Occipital lobe (tissue), 2 donors: ENCODE results near the gene SFI1. TPM values are rescaled to one million over a fixed set of nuclear protein-coding genes. Genes with fewer than 3 reads are reported as not detected.
"Not testable (repeated sequence)": the region's sequence is repeated elsewhere in the genome, so short reads cannot be mapped to it uniquely, and the experiment has no call there.

Source experiments
- DNase-seq: peaks from one replicate; lab custom pipeline; 2025; lab: John Stamatoyannopoulos, UW
- total RNA-seq: library from RNA; depleted of rRNA; stranded (reverse); fragments of >200 nt; gene quantifications from one replicate; pipeline ENCODE4 v1.2.3, GENCODE V29; 2014

Gene SFI1
- total RNA-seq, 1 donor from 2014 or later, result 15.1 TPM

DNA sequence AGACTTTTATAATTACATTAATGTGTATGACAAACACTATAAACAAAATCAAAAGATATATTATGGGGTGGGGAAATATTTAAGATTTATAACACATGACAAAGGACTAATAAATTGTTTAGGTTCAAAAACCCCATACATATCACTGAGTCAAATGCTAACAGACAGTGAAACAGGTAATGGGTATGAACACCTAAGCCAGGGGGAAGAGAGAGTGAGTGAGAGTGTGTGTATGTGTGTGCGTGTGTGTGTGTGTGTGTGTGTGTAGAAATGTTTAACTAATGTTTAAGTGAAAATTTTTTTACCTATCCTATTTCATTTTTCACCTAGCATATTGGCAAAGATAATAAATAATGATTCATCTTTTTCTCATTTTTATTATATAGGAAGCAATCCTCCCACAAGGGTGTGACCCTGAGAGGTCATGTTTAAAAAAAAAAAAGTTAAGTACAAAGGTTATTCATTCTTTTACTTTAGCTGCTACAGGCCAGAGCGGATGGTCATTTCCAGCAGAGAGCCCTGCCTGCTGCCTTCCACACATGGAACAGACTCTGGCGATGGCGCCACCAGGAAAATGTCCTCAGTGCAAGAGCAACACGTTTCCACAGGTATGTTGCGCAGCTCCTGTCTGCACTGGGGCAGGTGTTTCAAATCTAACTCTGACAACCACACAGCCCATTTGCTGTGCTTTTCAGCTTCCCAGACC lies 92.8 kb downstream of the SFI1 start:
- no peak for DNase-seq

DNA sequence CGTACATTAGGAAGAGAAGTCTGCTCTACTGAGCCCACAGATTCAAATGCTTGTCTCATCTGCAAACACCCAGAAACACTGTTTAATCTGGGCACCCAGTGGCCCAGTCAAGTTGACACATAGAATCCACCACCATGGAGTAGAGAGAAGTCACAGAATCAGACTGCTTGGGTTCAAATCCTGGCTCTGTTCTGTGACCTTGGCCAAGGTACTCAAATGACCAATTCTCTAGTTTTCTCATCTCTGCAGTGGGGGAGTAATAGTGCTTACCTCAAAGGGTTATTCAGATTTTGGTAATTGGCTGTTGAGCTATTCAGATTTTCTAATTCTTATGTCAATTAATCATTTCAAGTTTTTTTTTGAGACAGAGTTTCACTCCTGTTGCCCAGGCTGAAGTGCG lies 93.8 kb downstream of the SFI1 start:
- not testable (repeated sequence) for DNase-seq

DNA sequence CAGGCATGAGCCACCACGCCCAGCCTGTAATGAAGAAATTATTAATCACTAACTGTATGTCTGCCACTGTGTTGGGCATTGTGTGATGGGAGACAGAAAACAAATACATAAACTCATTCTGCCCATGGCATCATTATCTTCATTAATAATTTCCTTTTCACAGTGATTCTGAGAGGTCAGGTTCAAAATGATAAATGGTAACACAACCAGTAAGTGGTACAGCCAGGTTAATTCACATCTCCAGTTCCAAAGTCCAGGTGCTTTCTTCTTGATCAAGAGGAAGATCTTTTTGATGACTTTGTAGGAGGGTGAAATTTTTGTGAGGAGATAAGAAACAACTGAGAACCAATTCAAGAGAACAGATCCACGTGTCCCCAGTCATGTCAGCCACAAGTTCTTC lies 98.9 kb downstream of the SFI1 start:
- DNase-seq, result no peak

DNA sequence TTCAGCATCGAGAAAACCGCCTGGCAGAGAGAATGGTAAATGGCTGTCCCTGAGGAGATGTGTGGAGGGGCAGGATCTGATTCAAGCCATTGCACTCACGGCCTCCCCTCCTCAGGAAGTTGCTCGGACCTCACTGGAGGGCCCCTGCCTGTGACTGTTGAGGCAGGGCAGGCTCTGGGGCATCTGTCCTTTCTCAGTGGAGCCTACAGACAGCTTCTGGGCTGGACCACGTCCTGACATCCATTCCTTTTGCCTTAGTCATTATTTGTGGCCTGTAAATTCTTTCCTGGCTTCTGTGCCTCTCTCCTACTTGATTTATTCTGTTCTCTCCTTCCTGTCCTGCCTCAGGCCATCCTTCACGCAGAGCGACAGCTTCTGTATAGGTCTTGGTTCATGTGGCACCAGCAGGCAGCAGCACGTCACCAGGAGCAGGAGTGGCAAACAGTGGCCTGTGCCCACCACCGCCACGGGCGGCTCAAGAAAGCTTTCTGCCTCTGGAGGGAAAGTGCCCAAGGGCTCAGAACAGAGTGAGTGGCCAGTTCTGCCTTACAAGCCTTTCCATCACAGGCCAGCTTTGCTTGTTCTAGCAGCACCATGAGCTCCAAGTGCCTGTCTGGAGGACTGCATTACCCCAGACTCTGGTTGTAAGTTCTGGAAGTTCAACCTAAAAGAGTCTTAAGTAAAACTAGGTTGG lies 106.1 kb downstream of the SFI1 start:
- DNase-seq, result no peak

DNA sequence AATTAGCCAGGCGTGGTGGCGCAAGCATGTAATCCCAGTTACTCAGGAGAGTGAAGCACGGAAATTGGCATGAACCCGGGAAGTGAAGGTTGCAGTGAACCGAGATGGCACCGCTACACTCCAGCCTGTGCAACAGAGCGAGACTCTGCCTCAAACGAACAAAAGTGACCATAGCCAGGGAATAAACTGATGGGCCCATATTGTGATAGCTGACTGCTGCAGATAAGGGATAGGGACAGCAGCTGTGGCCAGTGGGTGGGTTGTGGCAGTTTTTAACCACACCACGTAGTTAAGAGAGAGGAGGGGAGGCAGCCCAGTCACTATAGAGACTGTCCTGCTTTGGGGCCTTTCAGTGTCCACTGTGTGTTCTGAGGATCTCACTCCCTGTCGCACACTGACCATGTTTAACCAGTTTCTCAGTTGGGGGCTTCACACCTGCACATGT lies 106.8 kb downstream of the SFI1 start:
- no peak for DNase-seq

DNA sequence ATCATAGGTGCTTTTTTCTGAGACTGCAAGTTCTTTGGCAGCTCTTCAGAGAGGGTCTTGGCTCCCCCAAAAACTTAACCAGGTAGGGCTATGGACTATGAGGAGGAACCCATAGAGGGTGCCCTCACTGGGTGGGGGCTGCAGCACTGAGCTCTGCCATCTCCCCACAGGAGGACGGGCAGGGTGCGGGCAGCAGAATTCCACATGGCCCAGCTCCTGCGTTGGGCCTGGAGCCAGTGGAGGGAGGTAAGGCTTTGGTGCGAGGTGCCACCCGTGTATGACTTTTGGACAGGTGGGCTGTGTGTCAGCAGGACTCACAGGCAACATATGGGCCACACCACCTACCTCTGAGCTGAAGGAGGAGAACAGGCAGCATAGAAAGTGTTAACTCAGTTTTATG lies 107.2 kb downstream of the SFI1 start:
- no peak for DNase-seq

DNA sequence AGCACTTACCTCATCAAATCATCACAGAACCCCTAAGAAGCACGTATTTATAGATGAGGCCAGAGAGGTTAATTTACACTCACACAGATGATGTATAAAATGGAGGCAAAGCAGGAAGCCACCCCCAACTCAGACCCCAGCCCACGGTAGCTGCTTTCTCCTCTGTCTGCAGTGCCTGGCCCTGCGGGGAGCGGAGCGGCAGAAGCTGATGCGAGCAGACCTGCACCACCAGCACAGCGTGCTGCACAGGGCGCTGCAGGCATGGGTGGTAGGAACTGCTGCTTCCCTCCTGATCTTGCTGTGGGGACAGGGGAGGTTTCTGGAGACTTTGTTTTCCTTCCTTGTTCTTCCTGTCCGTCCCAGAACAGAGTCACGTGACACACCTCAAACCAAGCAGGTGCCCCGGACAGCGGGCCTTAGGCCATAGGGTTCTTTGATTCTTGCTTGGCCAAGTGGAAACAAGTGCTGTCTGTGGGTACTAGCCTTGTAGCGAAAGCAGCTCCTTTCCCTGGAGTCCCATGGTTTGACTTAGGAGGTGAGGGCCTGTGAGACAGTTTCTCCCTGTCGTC lies 107.9 kb downstream of the SFI1 start:
- DNase-seq, result no peak

DNA sequence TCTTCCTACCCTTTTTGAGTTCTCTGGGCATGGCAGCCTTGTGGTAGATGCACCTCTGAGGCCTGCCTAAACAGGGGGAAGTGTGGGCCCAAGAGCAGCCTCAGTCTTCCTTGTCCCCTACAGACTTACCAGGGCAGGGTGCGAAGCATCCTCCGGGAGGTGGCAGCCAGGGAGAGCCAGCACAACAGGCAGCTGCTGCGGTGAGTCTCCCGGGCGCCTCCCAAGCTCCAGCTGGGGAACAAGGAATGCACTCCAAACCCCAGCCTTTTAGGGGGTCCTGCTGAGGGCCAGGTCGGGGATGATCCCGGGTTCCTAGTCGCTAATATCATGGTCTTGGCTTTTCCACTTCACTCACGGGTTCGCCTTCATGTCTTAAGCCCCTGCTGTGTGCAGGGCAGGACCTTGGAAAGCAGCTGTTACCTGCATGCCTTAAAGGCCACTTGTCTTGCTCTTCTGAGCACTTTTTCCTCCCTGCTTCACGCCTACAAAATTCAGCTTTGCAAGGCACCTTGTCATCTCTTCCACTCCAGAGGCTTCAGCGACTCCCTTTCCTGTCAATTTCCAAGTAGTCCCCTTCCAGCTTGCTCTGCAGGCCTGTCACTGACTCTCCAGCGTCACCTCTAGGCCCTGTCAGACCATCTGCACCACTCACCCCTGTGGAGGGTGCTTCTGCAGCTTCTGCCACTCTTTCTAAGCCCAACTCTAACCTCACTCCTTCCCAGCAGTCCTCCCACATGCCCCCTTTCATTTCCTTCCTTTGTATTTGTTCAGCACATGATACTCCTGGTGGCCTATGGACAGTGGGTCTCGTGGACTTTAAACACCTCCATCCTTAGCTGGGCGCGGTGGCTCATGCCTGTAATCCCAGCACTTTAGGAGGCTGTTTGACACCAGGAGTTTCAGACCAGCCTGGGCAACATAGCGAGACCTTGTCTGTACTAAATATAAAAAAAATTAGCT lies 108.7 kb downstream of the SFI1 start:
- DNase-seq, result no peak

DNA sequence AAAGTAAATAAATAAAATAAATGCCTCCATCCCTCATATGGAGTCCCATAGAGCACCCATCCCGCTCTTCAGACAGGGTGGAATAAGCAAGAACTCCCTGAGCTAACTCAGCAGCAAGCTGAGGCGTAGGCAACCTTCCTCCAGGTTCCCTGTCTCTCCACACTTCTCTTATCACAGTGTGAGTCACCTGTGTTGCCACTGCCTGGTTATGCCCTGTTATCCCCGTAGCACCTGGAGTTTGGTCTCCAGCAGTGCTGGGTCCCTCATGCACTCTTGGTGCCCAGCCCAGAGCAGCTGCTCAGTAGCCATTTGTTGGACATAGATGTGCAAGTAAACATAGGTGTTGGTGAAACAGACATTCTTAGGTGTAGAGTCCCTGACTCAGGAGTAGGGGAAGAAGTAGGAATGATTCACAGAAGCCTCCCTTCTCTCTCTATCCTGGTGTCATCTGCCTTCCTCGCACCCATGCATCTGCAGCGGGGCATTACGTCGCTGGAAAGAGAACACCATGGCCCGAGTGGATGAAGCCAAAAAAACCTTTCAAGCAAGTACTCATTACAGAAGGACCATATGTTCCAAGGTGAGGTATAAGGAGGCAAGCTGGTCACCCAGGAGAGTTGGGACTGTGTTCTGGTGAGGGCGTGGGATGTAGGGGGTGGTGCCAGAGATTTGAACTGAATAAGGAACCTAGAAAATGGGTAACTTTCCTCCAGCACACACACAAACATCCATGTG lies 109.7 kb downstream of the SFI1 start:
- DNase-seq, result peak; percentile 29

DNA sequence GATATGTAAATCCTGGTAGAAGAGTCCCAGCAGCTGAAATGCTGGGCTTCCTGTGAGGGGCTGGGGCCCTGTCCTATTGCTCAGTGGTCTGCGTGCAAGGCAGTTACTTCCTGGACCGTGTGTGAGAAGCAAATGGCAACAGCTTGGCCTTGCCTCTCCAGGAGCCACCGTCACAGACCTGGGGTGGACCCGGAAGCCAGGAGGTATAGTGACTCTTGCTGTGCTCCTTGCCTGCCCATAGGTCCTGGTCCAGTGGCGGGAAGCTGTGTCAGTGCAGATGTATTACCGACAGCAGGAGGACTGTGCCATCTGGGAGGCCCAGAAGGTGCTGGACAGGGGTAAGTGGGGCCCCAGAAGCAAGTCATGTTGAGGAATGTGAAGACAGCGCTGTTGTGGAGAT lies 111.4 kb downstream of the SFI1 start:
- DNase-seq, result no peak

DNA sequence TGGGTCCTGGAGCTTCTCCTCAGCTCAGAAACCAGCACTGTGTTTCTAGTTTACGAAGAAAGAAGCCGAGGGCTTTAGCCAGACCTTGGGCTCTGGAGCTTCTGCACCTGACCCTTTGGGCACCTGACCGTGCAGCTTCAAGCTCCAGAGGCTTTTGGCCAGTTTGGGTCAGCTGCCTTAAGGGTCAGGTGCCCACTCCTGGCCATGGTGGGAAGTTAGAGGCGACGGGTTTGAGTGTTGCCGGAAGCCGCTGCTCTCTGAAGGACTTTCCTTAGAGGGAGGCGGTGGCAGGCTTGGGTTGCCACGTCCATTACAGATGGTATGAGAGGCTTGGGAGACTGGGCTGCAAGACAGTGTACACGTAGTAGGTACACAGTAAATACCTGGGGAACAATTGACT lies 113.4 kb downstream of the SFI1 start:
- DNase-seq, result no peak

DNA sequence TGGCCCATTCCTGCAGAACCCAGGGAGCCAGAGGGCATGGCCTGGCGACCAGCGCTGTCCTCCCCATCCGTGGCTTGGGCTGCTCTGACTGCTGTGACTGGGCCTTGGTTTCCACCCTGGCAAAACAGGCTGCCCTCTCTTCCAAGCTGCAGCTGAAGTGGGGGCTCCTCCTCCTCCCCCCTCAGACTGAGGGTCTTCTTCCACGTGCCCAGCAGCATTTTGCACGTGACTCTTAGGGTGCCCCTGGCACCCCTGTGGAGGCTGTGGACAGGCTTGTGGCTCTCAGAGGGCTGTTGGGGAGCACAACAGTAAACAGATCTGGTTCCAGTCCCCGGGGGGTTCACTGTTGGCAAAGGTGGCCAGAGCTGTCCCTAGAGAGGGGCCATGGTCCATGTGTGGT lies 114.3 kb downstream of the SFI1 start:
- DNase-seq, result no peak

DNA sequence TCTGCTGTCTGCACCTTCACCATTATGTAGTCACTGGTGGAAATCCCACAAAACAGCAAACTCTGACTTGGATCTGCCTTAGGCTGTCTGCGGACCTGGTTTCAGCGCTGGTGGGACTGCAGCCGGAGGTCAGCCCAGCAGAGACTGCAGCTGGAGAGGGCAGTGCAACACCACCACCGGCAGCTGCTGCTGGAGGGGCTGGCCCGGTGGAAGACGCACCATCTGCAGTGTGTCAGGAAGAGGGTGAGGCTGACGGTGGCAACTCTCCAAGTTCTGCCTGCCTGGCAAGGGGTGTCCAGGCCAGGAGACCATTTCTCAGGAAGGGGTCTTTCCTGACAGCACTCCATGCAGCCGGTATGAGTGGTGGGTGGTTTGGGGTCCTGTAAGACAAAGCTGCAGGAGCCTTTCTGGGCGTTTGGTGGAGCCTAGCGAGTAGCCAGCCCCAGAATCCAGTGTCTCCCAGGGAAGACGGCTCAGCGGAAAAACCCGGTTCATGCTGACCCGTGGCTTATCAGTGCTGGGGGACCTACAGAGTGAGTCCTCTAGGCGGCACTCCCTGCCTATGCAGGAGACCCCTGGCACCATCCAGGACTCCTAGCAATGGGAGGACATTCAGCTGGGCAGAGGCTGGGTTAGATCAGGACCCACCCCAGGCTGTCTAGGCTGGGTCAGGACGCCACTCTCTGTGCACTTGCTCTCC lies 114.9 kb downstream of the SFI1 start:
- no peak for DNase-seq

DNA sequence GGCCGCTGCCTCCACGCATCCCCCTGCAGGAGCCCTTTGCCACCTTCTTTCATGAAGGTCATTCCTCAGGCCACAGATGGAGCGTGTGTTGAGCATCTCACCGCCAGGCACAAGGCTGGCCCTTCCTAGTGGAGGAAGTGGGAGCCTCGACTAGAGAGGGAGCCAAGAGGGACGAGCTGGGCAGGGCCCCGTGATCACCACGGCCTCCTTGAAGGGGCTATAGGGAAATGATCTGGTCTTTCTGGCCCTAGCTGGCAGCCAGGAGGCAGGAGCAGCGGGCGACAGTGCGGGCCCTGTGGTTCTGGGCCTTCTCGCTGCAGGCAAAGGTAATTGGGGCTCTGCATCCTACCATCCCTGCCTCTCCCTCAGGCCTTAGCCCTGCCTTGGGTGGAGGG lies 116.6 kb downstream of the SFI1 start:
- DNase-seq, result no peak

DNA sequence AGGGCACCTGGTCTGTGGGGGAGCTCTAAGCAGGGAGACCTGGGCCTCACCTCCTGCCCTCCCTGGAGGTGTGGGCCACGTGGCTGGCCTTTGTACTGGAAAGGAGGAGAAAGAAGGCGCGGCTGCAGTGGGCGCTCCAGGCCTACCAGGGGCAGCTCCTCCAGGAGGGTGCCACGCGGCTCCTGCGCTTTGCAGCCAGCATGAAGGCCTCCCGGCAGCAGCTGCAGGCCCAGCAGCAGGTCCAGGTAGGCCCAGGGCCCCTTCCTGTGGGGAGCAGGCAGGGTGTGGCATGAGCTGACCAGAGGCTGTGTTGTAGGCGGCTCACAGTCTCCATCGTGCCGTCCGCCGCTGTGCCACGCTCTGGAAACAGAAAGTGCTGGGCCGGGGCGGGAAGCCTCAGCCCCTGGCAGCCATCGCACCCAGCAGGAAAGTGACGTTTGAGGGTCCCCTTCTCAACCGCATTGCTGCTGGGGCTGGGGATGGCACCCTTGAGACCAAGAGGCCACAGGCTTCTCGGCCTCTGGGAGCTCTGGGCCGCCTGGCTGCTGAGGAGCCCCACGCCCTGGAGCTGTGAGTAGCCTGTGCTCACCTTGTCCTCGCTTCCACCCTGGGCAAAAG lies 117.1 kb downstream of the SFI1 start:
- DNase-seq, result no peak

DNA sequence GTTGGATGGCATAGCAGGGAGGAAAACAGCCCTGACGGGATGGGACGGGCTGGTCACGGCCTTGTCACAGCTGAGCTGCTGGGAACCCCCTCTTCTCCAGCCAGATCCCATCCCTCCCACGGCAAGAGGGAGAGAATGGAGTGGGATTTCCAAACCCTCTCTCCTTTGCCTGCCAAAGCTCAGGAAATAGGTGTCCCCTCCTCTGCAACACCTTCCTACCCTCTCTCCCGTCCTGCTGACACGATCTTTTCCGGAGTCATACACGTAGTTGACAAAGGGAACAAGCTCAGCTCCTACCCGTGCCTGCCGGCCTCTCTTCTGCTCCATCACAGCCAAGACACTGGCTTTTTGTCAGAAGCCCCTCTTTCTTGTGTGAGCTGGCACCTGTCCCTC lies 117.6 kb downstream of the SFI1 start:
- no peak for DNase-seq

DNA sequence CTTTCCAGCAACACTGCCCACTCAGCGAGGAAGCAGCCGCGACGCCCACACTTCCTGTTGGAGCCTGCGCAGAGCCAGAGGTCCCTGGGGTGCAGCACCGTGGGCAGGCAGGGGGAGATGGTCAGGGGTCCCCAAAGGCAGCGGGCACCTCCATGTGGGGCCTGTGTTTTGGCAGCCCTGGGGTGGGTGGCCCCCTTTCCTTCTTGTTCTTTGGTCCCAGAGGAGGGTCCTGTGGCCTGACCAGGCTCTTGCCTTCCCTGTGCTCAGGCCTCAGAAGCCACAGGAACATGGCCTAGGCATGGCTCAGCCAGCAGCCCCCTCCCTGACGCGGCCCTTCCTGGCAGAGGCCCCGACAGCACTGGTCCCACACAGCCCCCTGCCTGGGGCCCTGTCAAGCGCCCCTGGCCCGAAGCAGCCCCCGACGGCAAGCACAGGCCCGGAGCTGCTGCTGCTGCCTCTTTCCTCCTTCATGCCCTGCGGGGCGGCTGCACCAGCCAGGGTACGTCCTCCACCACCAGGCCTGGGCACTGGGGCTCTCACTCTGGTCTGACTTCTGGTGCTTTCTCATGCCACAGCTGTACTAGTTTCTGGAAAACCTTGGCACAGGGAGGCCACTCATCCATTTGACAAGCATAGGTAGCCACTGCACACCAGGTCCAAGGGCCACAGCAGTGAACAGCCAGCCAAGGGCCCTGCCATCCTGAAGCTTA lies 118.6 kb downstream of the SFI1 start:
- no peak for DNase-seq

DNA sequence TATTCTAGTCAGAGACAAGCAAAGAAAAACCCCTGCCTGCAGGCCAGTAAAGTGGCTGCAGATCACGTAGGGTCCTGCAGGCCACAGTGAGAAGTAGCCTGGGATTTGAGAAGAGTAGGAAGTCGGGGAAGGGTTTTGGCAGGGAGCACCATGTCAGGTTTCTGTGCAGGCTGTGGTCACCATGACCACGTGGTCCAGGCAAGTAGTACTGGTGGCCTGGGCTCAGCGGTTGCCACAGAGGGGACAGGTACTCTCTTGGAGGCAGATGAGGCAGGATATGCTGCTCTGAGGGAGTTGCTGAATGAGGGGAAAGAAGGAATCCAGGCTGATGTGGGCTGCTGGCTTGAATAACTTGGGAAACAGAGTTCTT lies 119.1 kb downstream of the SFI1 start:
- DNase-seq, result no peak

DNA sequence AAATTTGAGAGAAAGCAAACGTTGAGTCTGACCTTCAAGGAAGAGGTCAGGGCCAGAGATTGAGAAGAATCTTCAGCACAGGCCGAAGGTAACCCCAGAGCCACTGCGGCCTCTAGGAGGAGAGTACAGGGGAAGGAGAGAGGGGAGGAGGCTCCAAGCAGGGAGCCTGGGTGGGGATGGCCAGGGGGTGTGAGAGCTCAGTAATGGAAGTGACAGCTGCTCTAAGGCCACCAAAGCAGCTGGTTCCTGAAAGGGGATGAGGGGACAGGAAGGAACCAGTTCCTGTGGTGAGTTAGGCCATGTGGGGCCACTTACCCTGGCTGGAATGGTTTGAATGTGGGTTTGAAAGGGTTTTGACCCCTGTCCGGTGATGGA lies 119.6 kb downstream of the SFI1 start:
- no peak for DNase-seq
